ACHN (cell line): ENCODE results near the gene RASSF5.

Experiments used
- DNase-seq: peaks from one replicate; pipeline ENCODE4 v3.0.0-alpha.2; 2015
- in situ Hi-C: cut with HindIII; loops from 2 replicates; pipeline ENCODE4 v1.10.0; 2017; ENCODE audit warnings: low sequenced_read_pairs, low pct_ligation_motif_present, low pct_unique_long_range_greater_than_20kb

Gene RASSF5

GRCh38 chr1:206532368-206532767, 25.0 kb downstream of the RASSF5 start:
- in situ Hi-C loops, result no loop called here

GRCh38 chr1:206534552-206534951, 27.2 kb downstream of the RASSF5 start:
- DNase-seq, result no peak
- in situ Hi-C loops, result no loop called here

More at GRCh38 chr1:206532368-206532767, 25.0 kb downstream of the RASSF5 start:
- DNase-seq, result no peak

GRCh38 chr1:206535853-206536188, 28.5 kb downstream of the RASSF5 start:
- in situ Hi-C loops, result no loop called here
- DNase-seq, result no peak

GRCh38 chr1:206537141-206537540, 29.8 kb downstream of the RASSF5 start:
- DNase-seq, result no peak
- in situ Hi-C loops, result no loop called here

- in situ Hi-C loops, result no loop called here
- no peak for DNase-seq
These were observed 30.9 kb downstream of the RASSF5 start for GRCh38 chr1:206538086-206538770.

- no peak for DNase-seq
- in situ Hi-C loops, result no loop called here
These were observed 31.7 kb downstream of the RASSF5 start for GRCh38 chr1:206538901-206539640.

- in situ Hi-C loops, result no loop called here
- DNase-seq, result no peak
These were observed 32.9 kb downstream of the RASSF5 start for GRCh38 chr1:206540044-206540780.

- in situ Hi-C loops, result no loop called here
These were observed 34.0 kb downstream of the RASSF5 start for GRCh38 chr1:206541236-206541833.

GRCh38 chr1:206544562-206545257, 37.4 kb downstream of the RASSF5 start:
- in situ Hi-C loops, result no loop called here

More at GRCh38 chr1:206541236-206541833, 34.0 kb downstream of the RASSF5 start:
- no peak for DNase-seq

GRCh38 chr1:206545351-206545750, 38.0 kb downstream of the RASSF5 start:
- no peak for DNase-seq
- in situ Hi-C loops, result no loop called here

More at GRCh38 chr1:206544562-206545257, 37.4 kb downstream of the RASSF5 start:
- peak; percentile 62 for DNase-seq

- in situ Hi-C loops, result no loop called here
These were observed 39.8 kb downstream of the RASSF5 start for GRCh38 chr1:206547104-206547503.

GRCh38 chr1:206550446-206550845, 43.1 kb downstream of the RASSF5 start:
- DNase-seq, result no peak
- in situ Hi-C loops, result no loop called here

More at GRCh38 chr1:206547104-206547503, 39.8 kb downstream of the RASSF5 start:
- no peak for DNase-seq

GRCh38 chr1:206551296-206551985, 44.1 kb downstream of the RASSF5 start:
- in situ Hi-C loops, result no loop called here
- no peak for DNase-seq

- no peak for DNase-seq
- in situ Hi-C loops, result no loop called here
These were observed 44.6 kb downstream of the RASSF5 start for GRCh38 chr1:206551986-206552326.

- in situ Hi-C loops, result no loop called here
These were observed 46.9 kb downstream of the RASSF5 start for GRCh38 chr1:206554211-206554610.

GRCh38 chr1:206554701-206555472, 47.6 kb downstream of the RASSF5 start:
- no peak for DNase-seq

More at GRCh38 chr1:206554211-206554610, 46.9 kb downstream of the RASSF5 start:
- no peak for DNase-seq

GRCh38 chr1:206555473-206555935, 48.2 kb downstream of the RASSF5 start:
- in situ Hi-C loops, result no loop called here
- DNase-seq, result no peak

More at GRCh38 chr1:206554701-206555472, 47.6 kb downstream of the RASSF5 start:
- in situ Hi-C loops, result no loop called here
